Ovary (tissue), 9 donors: ENCODE data around the gene TBCD. TPM values are rescaled to one million over a fixed set of nuclear protein-coding genes. Genes with fewer than 3 reads are reported as not detected.

Source experiments
- DNase-seq, 5 donors: peaks; one replicate each; pipeline ENCODE4 v3.0.0-alpha.2; 2019 to 2020
- H3K27ac ChIP-seq, 2 donors: fragments of 200-600 bp; one replicate each; pipeline versions ENCODE4 v1.5.1 to v1.8.0; 2019 to 2022
- H3K27me3 ChIP-seq: fragments of 200-600 bp; one replicate; pipeline ENCODE4 v1.8.0; 2022
- H3K36me3 ChIP-seq: fragments of 200-600 bp; sonication (generic); one replicate; pipeline ENCODE4 v1.5.1; 2019
- H3K4me1 ChIP-seq: one replicate; pipeline ENCODE4 v1.8.1; 2013; ENCODE audit warnings: mild to moderate bottlenecking, moderate library complexity; ENCODE audit not compliant: insufficient read depth
- H3K4me3 ChIP-seq: fragments of 200-600 bp; sonication (generic); one replicate; pipeline ENCODE4 v1.5.1; 2017
- H3K9me3 ChIP-seq, 2 donors: fragments of 200-600 bp in 1 of 2; sonication (generic) in 1 of 2; one replicate each; pipeline versions ENCODE4 v1.5.1 to v1.8.1; 2013 to 2019; ENCODE audit warnings: mild to moderate bottlenecking in 1 of 2, moderate library complexity in 1 of 2
- EP300 ChIP-seq: sonication (generic); formaldehyde crosslinking; IDR thresholded peaks from one replicate; pipeline ENCODE4 v1.6.1; 2017; ENCODE audit warnings: antibody characterized with exemption
- POLR2A ChIP-seq: fragments of 450-650 bp; IDR thresholded peaks from one replicate; pipeline ENCODE4 v1.6.1; 2017; ENCODE audit warnings: antibody characterized with exemption, mild to moderate bottlenecking, moderate library complexity
- WGBS, 3 donors: extraction: QIAGEN DNeasy Blood & Tissue Kit in 1 of 3; methylation state at CpG; one replicate each; pipeline versions ENCODE4 v1.1.5 to v1.1.7; 2013 to 2017; 5-methylcytosine and 5-hydroxymethylcytosine counted together
- intact Hi-C, 4 donors: fragments of 100-400 bp; cut with DNase I; formaldehyde crosslinking; loops; one replicate each; pipeline versions ENCODE4 v1.11.0 to v1.15.1; 2022 to 2023
- polyA plus RNA-seq, 2 donors: library from polyadenylated mRNA; stranded (reverse); fragments of 200-250 nt in 1 of 2; fragments of 350-450 nt in 1 of 2; fragmentation: Illumina TruSeq in 1 of 2; extraction: RNeasy Lipid Tissue Mini Kit (QIAGEN cat#74804) in 1 of 2; gene quantifications; one replicate each; pipeline ENCODE4 v1.2.3, GENCODE V29; 2013 to 2014
- total RNA-seq, 7 donors: library from RNA; depleted of rRNA in 2 of 7; stranded (reverse); fragments of >200 nt in 2 of 7; fragmentation: NEBNext Ultra II Directional in 3 of 7; extraction: Animal tissue kit (Norgen Biotek cat#: 25700) in 3 of 7; gene quantifications; one replicate each; pipeline versions ENCODE4 v1.1.0 to v1.2.4, GENCODE V29; 2016 to 2023
- TF ChIP-seq, protein P1 (sequence below), 3 donors: fragments of 450-650 bp in 2 of 3; fragments of 200-600 bp in 1 of 3; IDR thresholded peaks; one replicate each; pipeline versions ENCODE4 v1.5.1 to v1.8.0; 2016 to 2022; ENCODE audit warnings: antibody characterized with exemption in 3 of 3, mild to moderate bottlenecking in 1 of 3
- donor health status: DM: no; HTN: no; CAD: no; lungs with moderate emphysema.
- donor health status: DM: no; HTN: no; CAD: no.
- donor health status: Bipolar disorder and iron deficiency.
- donor health status: DM: yes; HTN: yes; CAD: no.
- donor health status: DM: no; HTN: no; CAD: no.
- donor health status: DM: yes; HTN: yes; CAD: no.

TBCD gene
- total and polyA plus RNA-seq, 9 donors: 29.2 to 88.3 (median 59.2) TPM

DNA sequence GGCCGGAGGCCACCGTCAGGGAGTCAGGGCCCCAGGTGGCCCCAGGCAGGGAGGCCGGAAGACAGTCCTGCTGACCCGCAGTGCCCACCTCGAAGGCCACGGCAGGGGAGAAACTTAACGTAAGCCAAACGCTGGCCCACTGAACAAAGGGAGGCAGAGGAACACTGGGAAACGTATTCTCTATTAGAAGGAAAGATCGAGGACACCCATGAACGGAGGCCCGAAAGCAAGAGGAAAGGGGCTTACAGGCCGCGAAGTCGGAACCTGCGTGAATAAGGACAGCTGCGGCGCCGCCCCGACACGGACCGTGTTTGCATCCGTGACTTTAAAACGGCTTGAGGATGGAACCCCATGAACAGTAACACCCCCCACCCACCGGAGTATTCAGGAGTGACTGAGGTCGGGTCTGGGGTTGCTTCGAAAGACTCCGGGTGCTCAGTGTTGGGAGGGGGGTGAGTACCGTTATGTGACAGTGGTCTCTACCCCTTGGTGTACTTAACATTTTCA lies 225.2 kb downstream of the TBCD start:
- intact Hi-C loops: no loop called here
- TF ChIP-seq, protein P1, sequence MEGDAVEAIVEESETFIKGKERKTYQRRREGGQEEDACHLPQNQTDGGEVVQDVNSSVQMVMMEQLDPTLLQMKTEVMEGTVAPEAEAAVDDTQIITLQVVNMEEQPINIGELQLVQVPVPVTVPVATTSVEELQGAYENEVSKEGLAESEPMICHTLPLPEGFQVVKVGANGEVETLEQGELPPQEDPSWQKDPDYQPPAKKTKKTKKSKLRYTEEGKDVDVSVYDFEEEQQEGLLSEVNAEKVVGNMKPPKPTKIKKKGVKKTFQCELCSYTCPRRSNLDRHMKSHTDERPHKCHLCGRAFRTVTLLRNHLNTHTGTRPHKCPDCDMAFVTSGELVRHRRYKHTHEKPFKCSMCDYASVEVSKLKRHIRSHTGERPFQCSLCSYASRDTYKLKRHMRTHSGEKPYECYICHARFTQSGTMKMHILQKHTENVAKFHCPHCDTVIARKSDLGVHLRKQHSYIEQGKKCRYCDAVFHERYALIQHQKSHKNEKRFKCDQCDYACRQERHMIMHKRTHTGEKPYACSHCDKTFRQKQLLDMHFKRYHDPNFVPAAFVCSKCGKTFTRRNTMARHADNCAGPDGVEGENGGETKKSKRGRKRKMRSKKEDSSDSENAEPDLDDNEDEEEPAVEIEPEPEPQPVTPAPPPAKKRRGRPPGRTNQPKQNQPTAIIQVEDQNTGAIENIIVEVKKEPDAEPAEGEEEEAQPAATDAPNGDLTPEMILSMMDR (IDR thresholded peaks at IDR 0.05): no peak
- no peak for TF ChIP-seq POLR2A
- no peak for TF ChIP-seq EP300
- WGBS, 3 donors: 94 to 95% (median 94%) methylated on average over 27 to 29 of the region's 29 CpGs
- no peak for DNase-seq
- H3K9me3 ChIP-seq: no peaks in the 10 kb centered on the region
- H3K4me1 ChIP-seq: no peaks in the 10 kb centered on the region
- H3K27me3 ChIP-seq: no peaks in the 10 kb centered on the region
- H3K27ac ChIP-seq: no peak overlapping the region
- no peaks in the 10 kb centered on the region for H3K36me3 ChIP-seq
- no peak overlapping the region for H3K4me3 ChIP-seq

- Histone ChIP-seq H3K4me3 (no peak overlapping the region), H3K9me3 (no peaks in the 10 kb centered on the region), H3K4me1 (no peaks in the 10 kb centered on the region), H3K27me3 (no peaks in the 10 kb centered on the region), H3K27ac (no peak overlapping the region), H3K36me3 (no peaks in the 10 kb centered on the region)
- 86 to 88% (median 88%) methylated on average over 20 of the region's 20 CpGs for WGBS, 3 donors
- TF ChIP-seq POLR2A: no peak
- no peak for DNase-seq
- intact Hi-C loops: no loop called here
Observed at GRCh38 chr17:82977606-82978005, 225.7 kb downstream of the TBCD start.

DNA sequence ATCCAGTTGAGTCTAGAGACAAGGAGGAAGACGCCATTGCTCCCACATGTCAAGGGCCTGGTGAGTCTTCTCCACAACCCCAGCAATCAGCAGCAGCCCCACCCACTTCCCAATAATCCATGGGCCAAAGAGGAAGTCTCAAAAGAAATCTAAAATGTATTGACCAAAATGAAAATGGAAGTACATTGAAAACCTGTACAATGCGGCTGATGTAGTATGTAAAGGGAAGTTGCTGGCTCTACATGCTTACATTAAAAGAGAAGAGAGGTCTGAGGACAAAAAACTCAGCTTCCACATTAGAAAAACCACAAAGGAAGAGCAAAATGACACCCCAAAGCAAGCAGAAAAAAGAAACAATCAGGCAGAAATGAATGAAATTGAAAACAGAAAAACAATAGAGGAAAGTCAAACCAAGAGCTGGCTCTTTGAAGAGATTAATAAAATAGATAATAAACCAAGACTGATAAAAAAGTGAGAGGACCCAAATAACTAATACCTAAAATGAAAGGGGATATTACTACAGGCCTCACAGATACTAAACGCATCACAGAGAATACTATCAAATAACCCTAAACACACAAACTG lies 227.0 kb downstream of the TBCD start:
- Histone ChIP-seq H3K27me3 (no peaks in the 10 kb centered on the region), H3K36me3 (no peaks in the 10 kb centered on the region), H3K9me3 (no peaks in the 10 kb centered on the region), H3K4me1 (no peaks in the 10 kb centered on the region), H3K27ac (no peak overlapping the region), H3K4me3 (no peak overlapping the region)
- DNase-seq: no peak
- WGBS, 3 donors: 92 to 96% (median 94%) methylated on average over 3 of the region's 3 CpGs
- no peak for TF ChIP-seq POLR2A
- intact Hi-C loops: no loop called here

DNA sequence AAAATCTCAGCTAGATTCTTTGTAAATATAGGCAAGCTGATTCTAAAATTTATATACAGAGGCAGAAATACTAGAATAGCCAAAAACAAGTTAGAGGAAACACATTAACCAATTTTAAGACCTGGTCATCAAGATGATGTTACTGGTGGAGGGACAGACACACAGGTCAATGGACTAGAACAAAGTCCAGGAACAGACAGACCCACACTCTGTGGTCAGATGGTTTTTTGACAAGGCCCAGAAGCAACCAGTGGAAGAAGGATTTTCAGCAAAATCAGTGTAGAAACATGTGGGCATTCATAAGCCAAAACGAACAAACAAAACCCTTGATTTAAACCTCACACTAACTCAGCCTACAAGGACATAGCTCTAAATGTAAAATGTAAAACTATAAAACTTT lies 227.9 kb downstream of the TBCD start:
- TF ChIP-seq EP300 (no peak), POLR2A (no peak)
- TF ChIP-seq, protein P1 (IDR thresholded peaks at IDR 0.05): no peak
- Histone ChIP-seq H3K4me3 (no peak overlapping the region), H3K4me1 (no peaks in the 10 kb centered on the region), H3K27ac (no peak overlapping the region), H3K9me3 (no peaks in the 10 kb centered on the region), H3K27me3 (no peaks in the 10 kb centered on the region), H3K36me3 (no peaks in the 10 kb centered on the region)
- intact Hi-C loops: no loop called here
- 82 to 87% (median 84%) methylated on average over 1 of the region's 1 CpG for WGBS, 3 donors
- no peak for DNase-seq

- WGBS, 3 donors: 81 to 87% (median 82%) methylated on average over 9 of the region's 9 CpGs
- Histone ChIP-seq H3K4me3 (no peak overlapping the region), H3K9me3 (no peaks in the 10 kb centered on the region), H3K27ac (no peak overlapping the region), H3K36me3 (no peaks in the 10 kb centered on the region), H3K4me1 (no peaks in the 10 kb centered on the region), H3K27me3 (no peaks in the 10 kb centered on the region)
- TF ChIP-seq POLR2A (no peak), EP300 (no peak)
- TF ChIP-seq, protein P1 (IDR thresholded peaks at IDR 0.05): no peak
- no peak for DNase-seq
- intact Hi-C loops: no loop called here
Observed at GRCh38 chr17:82980632-82981031, 228.8 kb downstream of the TBCD start.
